ENCODE data around the gene AQP1. TPM values are rescaled to one million over a fixed set of nuclear protein-coding genes. Genes with fewer than 3 reads are reported as not detected.

The AQP1 gene
- total and polyA plus RNA-seq, 10 of the 15 experiments (the other 5 are each of a cell fraction or from before 2014, with no cell fraction given), result 0.03 to 0.64 TPM; not detected in 8

DNA sequence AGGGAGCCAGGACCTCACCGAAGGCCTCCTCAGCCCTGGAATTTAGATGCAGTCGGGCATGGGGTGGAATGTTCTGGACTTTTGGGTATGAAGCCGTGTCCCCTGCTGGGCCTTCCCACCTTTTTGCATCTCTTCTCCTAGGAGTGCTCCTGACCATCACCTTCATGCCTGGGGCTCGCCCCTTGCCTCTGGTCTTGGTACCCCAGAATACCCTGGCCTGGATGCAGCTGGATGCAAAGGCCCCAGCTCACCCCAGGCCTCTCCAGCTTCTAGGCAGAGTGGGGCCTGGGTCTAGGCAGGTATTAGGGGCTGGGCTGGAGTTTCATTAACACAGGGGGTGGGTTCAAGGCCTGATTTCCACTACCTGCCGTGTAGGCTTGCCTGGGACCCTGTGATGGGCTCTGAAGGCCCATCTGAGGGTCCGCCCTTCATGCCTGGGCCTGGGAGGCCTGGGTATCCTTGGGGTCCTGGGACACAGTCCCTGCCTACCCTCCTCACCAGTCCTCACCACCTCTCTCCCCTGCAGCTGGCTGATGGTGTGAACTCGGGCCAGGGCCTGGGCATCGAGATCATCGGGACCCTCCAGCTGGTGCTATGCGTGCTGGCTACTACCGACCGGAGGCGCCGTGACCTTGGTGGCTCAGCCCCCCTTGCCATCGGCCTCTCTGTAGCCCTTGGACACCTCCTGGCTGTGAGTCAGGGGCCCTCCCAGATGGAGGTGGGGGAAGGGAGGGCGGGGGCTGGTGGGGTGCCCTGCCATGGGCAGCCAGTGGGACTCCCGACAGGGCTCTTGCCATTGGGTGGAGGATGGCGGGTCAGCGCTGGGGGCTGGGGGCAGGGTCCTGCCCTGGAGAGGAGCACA lies 10.1 kb downstream of the AQP1 start (continued):
- TF ChIP-seq, protein P1, sequence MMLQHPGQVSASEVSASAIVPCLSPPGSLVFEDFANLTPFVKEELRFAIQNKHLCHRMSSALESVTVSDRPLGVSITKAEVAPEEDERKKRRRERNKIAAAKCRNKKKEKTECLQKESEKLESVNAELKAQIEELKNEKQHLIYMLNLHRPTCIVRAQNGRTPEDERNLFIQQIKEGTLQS (IDR thresholded peaks at IDR 0.05; ENCODE audit: borderline replicate concordance, extremely low read depth, low read depth, low read length), result no peak

DNA sequence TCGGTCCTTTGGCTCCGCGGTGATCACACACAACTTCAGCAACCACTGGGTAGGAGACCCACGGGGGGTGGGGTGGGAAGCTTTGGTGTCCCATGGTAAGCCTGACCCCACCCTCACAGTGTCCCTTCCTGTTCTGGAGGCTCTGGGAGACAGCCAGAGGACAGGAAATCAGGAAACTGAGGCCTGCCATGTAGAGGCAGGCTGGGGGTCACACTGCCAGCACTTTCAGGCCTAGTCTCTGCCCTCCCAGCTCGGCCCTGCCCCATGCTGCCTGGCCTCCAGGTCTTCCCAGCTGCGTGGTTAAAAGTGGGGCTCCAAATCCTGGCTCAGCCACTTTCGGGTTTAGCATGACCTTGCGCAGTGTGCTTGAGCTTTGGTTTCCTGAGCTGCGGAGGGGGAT lies 10.9 kb downstream of the AQP1 start:
- FAIRE-seq (no peak), ATAC-seq (no peak), DNase-seq (ENCODE audit: low read depth, low spot score) (no peak)
- no TSS peak for BruUV-seq (replicated peaks)
- ChIA-PET CTCF (interaction anchor here (2.0 kb wide), 1 partner anchor 16 kb away, joined by 7 read pairs; no protein-coding TSS in a partner anchor), RAD21 (ENCODE audit: unreplicated experiment) (no interaction called here), SMC1A (ENCODE audit: uncharacterized antibody, unreplicated experiment) (no interaction called here), POLR2A (no interaction called here)
- intact Hi-C loops (cut with micrococcal nuclease; ENCODE audit: unreplicated experiment) (no loop called here), in situ Hi-C loops (cut with MboI) (no loop called here)
- Histone ChIP-seq H3K36me3 (ENCODE audit: control insufficient read depth in 2 of 2, insufficient read depth in 2 of 2, low read length in 1 of 2) (no peaks in the 10 kb centered on the region), H3K27ac (ENCODE audit: control insufficient read depth, insufficient read depth) (no peak overlapping the region), H3K27me3 (replicated peaks in 1 of 2; ENCODE audit: control insufficient read depth in 2 of 2, insufficient read depth in 2 of 2, low read length in 1 of 2) (no peaks in the 10 kb centered on the region; a peak in 1 of 4 replicates), H3K79me2 (ENCODE audit: control insufficient read depth, insufficient read depth, low read length) (no peaks in the 10 kb centered on the region), H3K4me2 (ENCODE audit: control insufficient read depth, insufficient read depth) (no peak overlapping the region), H3K9ac (ENCODE audit: control insufficient read depth, insufficient read depth, low read length) (no peak overlapping the region), H2AFZ (ENCODE audit: control insufficient read depth, low read depth, low read length) (no peak overlapping the region), H3K9me3 (replicated peaks; ENCODE audit: control insufficient read depth, insufficient read depth, low read length) (no peaks in the 10 kb centered on the region; the same call in 2 of the 3 replicates), H4K20me1 (ENCODE audit: control insufficient read depth, insufficient read depth) (no peaks in the 10 kb centered on the region), H3K4me3 (no peak overlapping the region), H3K4me1 (ENCODE audit: control insufficient read depth, insufficient read depth, low read length) (no peaks in the 10 kb centered on the region)
- TF ChIP-seq SREBF1 (IDR thresholded peaks at IDR 0.05; ENCODE audit: low read length) (no peak), MEF2A (IDR thresholded peaks at IDR 0.05; ENCODE audit: insufficient read depth, low read depth, low read length) (no peak), CEBPZ (IDR thresholded peaks at IDR 0.05; ENCODE audit: low read depth, low read length) (no peak), RAD51 (IDR thresholded peaks at IDR 0.05) (no peak), BACH1 (IDR thresholded peaks at IDR 0.05; ENCODE audit: borderline replicate concordance) (no peak)
- 58% methylated on average over 9 of the region's 9 CpGs for WGBS (ENCODE audit: insufficient coverage, insufficient replicate concordance, low lambda C conversion rate, missing lambda C conversion rate)
